Stimulated activated naive CD8-positive, alpha-beta T cell treated with anti-CD3 and anti-CD28 coated beads, Interleukin-15, amount 100 ng/mL, for 72 hours (primary cell): Measurements from ENCODE around the gene ARHGEF11.
"Not testable (repeated sequence)": the region's sequence is repeated elsewhere in the genome, so short reads cannot be mapped to it uniquely, and the experiment has no call there.

Experiments
- ATAC-seq: fragments of 150-1000 bp; cut with Tn5 transposase; 2 replicates; pipeline ENCODE4 v1.10.0; 2021; ENCODE audit warnings: mild to moderate bottlenecking, moderate library complexity
- DNase-seq, 2 donors: peaks; one replicate each; pipeline ENCODE4 v3.0.0; 2021 to 2022
- H3K27ac Mint-ChIP-seq, 2 donors: one replicate each; pipeline ENCODE4 v1.8.0; 2022; ENCODE audit warnings: mild to moderate bottlenecking in 2 of 2, mixed read lengths in 2 of 2, moderate library complexity in 2 of 2
- H3K27me3 Mint-ChIP-seq: one replicate; pipeline ENCODE4 v1.8.0; 2022; ENCODE audit warnings: mixed read lengths
- H3K4me1 Mint-ChIP-seq: one replicate; pipeline ENCODE4 v1.8.0; 2022; ENCODE audit warnings: mild to moderate bottlenecking, mixed read lengths
- H3K4me3 Mint-ChIP-seq, 2 donors: one replicate each; pipeline ENCODE4 v1.8.0; 2022; ENCODE audit warnings: mild to moderate bottlenecking in 2 of 2, mixed read lengths in 2 of 2, moderate library complexity in 1 of 2
- H3K9me3 Mint-ChIP-seq, 2 donors: one replicate each; pipeline ENCODE4 v1.8.0; 2022; ENCODE audit warnings: mixed read lengths in 2 of 2

The ARHGEF11 gene

GRCh38 chr1:157077394-157077793, 31.9 kb upstream of the ARHGEF11 start:
- H3K4me3 Mint-ChIP-seq = no peak overlapping the region
- no peak overlapping the region for H3K27ac Mint-ChIP-seq
- DNase-seq = no peak
- peaks cover 30% of the 10 kb centered on the region for H3K27me3 Mint-ChIP-seq
- no peak for ATAC-seq
- H3K4me1 Mint-ChIP-seq = peaks cover 8% of the 10 kb centered on the region
- H3K9me3 Mint-ChIP-seq = no peaks in the 10 kb centered on the region

- Mint-ChIP-seq H3K4me1 (peaks cover 8% of the 10 kb centered on the region), H3K27me3 (peaks cover 30% of the 10 kb centered on the region), H3K27ac (no peak overlapping the region), H3K4me3 (peak overlapping the region in 1 of 2 donors; percentile 14), H3K9me3 (no peaks in the 10 kb centered on the region)
- DNase-seq = peak; percentile 33 to 51
- no peak for ATAC-seq
Measured at GRCh38 chr1:157073944-157074685, 28.6 kb upstream of the ARHGEF11 start.

- Mint-ChIP-seq H3K4me3 (no peak overlapping the region), H3K4me1 (peaks cover 8% of the 10 kb centered on the region), H3K27me3 (peaks cover 51% of the 10 kb centered on the region), H3K9me3 (no peaks in the 10 kb centered on the region), H3K27ac (no peak overlapping the region)
- ATAC-seq (no peak), DNase-seq (no peak)
Measured at GRCh38 chr1:157069601-157070000, 24.1 kb upstream of the ARHGEF11 start.

- not testable (repeated sequence) for DNase-seq, H3K27ac Mint-ChIP-seq, H3K4me1 Mint-ChIP-seq, H3K4me3 Mint-ChIP-seq, ATAC-seq
- H3K27me3 Mint-ChIP-seq = peaks cover 69% of the 10 kb centered on the region
- H3K9me3 Mint-ChIP-seq = peaks cover 0 to 17% of the 10 kb centered on the region in 2 donors
Measured at GRCh38 chr1:157059241-157059640, 13.7 kb upstream of the ARHGEF11 start.

- no peak overlapping the region for H3K4me3 Mint-ChIP-seq
- H3K9me3 Mint-ChIP-seq = peaks cover 5 to 11% of the 10 kb centered on the region in 2 donors
- no peak overlapping the region for H3K27ac Mint-ChIP-seq
- DNase-seq (no peak), ATAC-seq (no peak)
- H3K27me3 Mint-ChIP-seq = peaks cover 77% of the 10 kb centered on the region
- no peaks in the 10 kb centered on the region for H3K4me1 Mint-ChIP-seq
Measured at GRCh38 chr1:157056269-157056668, 10.7 kb upstream of the ARHGEF11 start.

GRCh38 chr1:157055729-157056128, 10.2 kb upstream of the ARHGEF11 start:
- H3K4me1 Mint-ChIP-seq, DNase-seq, H3K4me3 Mint-ChIP-seq, ATAC-seq, H3K9me3 Mint-ChIP-seq, H3K27ac Mint-ChIP-seq: not testable (repeated sequence)
- peaks cover 77% of the 10 kb centered on the region for H3K27me3 Mint-ChIP-seq

- Mint-ChIP-seq H3K27ac (no peak overlapping the region), H3K4me3 (no peak overlapping the region), H3K9me3 (peaks cover 0 to 5% of the 10 kb centered on the region in 2 donors), H3K4me1 (peaks cover 15% of the 10 kb centered on the region), H3K27me3 (peaks cover 88% of the 10 kb centered on the region)
- no peak for DNase-seq
- no peak for ATAC-seq
Measured at GRCh38 chr1:157050836-157051235, 5.3 kb upstream of the ARHGEF11 start.

GRCh38 chr1:157047062-157047410, 1.5 kb upstream of the ARHGEF11 start:
- Mint-ChIP-seq H3K27ac (no peak overlapping the region), H3K27me3 (peaks cover 93% of the 10 kb centered on the region), H3K9me3 (peaks cover 0 to 3% of the 10 kb centered on the region in 2 donors), H3K4me3 (peak overlapping the region; percentile 17 to 26), H3K4me1 (peaks cover 21% of the 10 kb centered on the region)
- ATAC-seq (no peak), DNase-seq (no peak)

GRCh38 chr1:157044326-157044725, 1.2 kb downstream of the ARHGEF11 start:
- Mint-ChIP-seq H3K27ac (no peak overlapping the region), H3K4me3 (no peak overlapping the region), H3K4me1 (peaks cover 21% of the 10 kb centered on the region), H3K27me3 (peaks cover 87% of the 10 kb centered on the region), H3K9me3 (no peaks in the 10 kb centered on the region)
- DNase-seq (no peak), ATAC-seq (no peak)

GRCh38 chr1:157043685-157044084, 1.9 kb downstream of the ARHGEF11 start:
- Mint-ChIP-seq H3K27ac (no peak overlapping the region), H3K4me3 (no peak overlapping the region), H3K4me1 (peaks cover 21% of the 10 kb centered on the region), H3K9me3 (no peaks in the 10 kb centered on the region), H3K27me3 (peaks cover 87% of the 10 kb centered on the region)
- ATAC-seq (no peak), DNase-seq (no peak)

GRCh38 chr1:157042846-157043245, 2.7 kb downstream of the ARHGEF11 start:
- ATAC-seq (no peak), DNase-seq (no peak)
- Mint-ChIP-seq H3K27ac (no peak overlapping the region), H3K4me3 (no peak overlapping the region), H3K27me3 (peaks cover 81% of the 10 kb centered on the region), H3K4me1 (peaks cover 21% of the 10 kb centered on the region), H3K9me3 (no peaks in the 10 kb centered on the region)

- Mint-ChIP-seq H3K9me3 (no peaks in the 10 kb centered on the region), H3K4me3 (no peak overlapping the region), H3K27ac (no peak overlapping the region), H3K4me1 (peaks cover 6% of the 10 kb centered on the region), H3K27me3 (peaks cover 62% of the 10 kb centered on the region)
- DNase-seq (no peak), ATAC-seq (no peak)
Measured at GRCh38 chr1:157040802-157041201, 4.7 kb downstream of the ARHGEF11 start.

- DNase-seq (no peak), ATAC-seq (no peak)
- no peaks in the 10 kb centered on the region for H3K4me1 Mint-ChIP-seq
- H3K4me3 Mint-ChIP-seq = no peak overlapping the region
- H3K27me3 Mint-ChIP-seq = peaks cover 37% of the 10 kb centered on the region
- H3K9me3 Mint-ChIP-seq = no peaks in the 10 kb centered on the region
- H3K27ac Mint-ChIP-seq = no peak overlapping the region
Measured at GRCh38 chr1:157035121-157035520, 10.4 kb downstream of the ARHGEF11 start.

- DNase-seq (no peak), ATAC-seq (no peak)
- Mint-ChIP-seq H3K27ac (no peak overlapping the region), H3K9me3 (no peaks in the 10 kb centered on the region), H3K4me1 (no peaks in the 10 kb centered on the region), H3K4me3 (no peak overlapping the region), H3K27me3 (peaks cover 33% of the 10 kb centered on the region)
Measured at GRCh38 chr1:157034137-157034800, 11.3 kb downstream of the ARHGEF11 start.

- H3K27me3 Mint-ChIP-seq = peaks cover 26% of the 10 kb centered on the region
- no peak overlapping the region for H3K4me3 Mint-ChIP-seq
- no peak for DNase-seq
- H3K4me1 Mint-ChIP-seq = no peaks in the 10 kb centered on the region
- no peak overlapping the region for H3K27ac Mint-ChIP-seq
- ATAC-seq = no peak
- H3K9me3 Mint-ChIP-seq = no peaks in the 10 kb centered on the region
Measured at GRCh38 chr1:157033357-157033876, 12.1 kb downstream of the ARHGEF11 start.

GRCh38 chr1:157032303-157032702, 13.2 kb downstream of the ARHGEF11 start:
- ATAC-seq = no peak
- Mint-ChIP-seq H3K4me1 (no peaks in the 10 kb centered on the region), H3K4me3 (no peak overlapping the region), H3K9me3 (no peaks in the 10 kb centered on the region), H3K27me3 (peaks cover 33% of the 10 kb centered on the region), H3K27ac (no peak overlapping the region)
- no peak for DNase-seq
